ENCODE measurements around the gene LSM12. TPM values are rescaled to one million over a fixed set of nuclear protein-coding genes. Genes with fewer than 3 reads are reported as not detected.

The LSM12 gene
- total RNA-seq, 1 donor from 2014 or later, result 57.3 TPM

DNA sequence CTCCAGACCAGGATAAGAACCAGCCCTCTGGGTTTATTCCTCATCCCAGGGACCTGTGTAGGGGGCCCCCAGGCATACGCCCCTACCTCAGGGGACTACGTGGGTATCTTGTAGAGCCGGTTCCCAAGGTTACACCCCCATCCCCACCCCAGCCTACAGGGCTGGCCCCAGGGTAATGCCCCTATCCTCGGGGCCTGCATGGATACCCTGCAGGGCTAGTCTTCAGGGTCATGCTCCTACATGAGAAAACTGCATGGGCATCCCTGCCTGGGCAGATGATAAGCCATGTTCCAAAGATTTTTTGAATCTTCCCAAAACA lies 42.8 kb upstream of the LSM12 start:
- POLR2A ChIA-PET, result no interaction called here
- peaks cover 40% of the 10 kb centered on the region for H3K4me1 Mint-ChIP-seq
- peaks cover 18% of the 10 kb centered on the region for H3K36me3 Mint-ChIP-seq (ENCODE audit: low read depth)

DNA sequence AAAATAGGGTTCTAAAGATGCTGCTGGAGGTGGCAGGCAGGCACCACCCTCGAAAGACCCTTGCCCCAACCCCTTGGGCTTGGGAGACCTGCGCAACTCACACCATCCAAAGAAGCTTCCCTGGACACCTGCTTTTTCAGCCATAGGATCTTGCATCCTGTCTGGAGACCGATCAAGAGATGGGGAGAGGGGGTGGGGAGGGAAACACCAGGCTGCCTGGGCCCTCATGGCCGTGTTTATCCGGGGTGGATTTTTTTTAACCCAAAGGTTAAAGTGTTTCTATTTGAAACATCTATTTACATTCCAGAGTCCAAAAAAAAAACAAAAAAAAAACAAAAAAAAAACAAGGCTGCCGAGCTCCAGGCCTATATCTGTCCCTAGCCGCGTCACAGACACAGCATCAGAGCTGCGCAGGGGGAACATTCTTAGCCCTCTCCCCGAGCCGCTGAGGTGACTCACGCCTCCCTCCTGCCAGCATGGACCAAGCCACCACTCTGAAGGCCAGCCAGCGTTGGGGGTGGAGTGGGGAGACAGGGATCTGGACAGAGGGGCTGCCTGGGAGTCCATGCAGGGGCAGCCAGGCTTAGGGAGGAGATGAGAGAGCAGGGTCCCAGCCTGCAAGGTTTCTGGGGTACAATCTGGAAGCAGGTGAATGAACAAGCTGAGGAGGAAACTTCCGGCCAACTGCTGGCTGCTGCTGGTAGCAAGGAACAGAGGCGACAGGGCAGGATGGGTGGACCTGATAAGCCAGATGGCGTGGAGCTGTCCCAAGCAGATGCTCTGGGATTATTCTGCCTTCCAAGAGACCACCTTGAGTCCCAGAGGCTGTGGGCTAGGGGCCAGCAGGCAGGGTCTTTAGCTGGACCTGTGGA lies 42.2 kb upstream of the LSM12 start:
- Mint-ChIP-seq H3K4me1 (peaks cover 37% of the 10 kb centered on the region), H3K36me3 (ENCODE audit: low read depth) (peaks cover 15% of the 10 kb centered on the region), H3K27me3 (no peaks in the 10 kb centered on the region), H3K9me3 (no peaks in the 10 kb centered on the region), H3K4me3 (peak overlapping the region; percentile 6), H3K27ac (no peak overlapping the region)
- ChIA-PET CTCF (no interaction called here), POLR2A (interaction anchor here (0.6 kb wide), 1 partner anchor 39 kb away, joined by 4 read pairs; no protein-coding TSS in a partner anchor)
- TF ChIP-seq, protein P1, sequence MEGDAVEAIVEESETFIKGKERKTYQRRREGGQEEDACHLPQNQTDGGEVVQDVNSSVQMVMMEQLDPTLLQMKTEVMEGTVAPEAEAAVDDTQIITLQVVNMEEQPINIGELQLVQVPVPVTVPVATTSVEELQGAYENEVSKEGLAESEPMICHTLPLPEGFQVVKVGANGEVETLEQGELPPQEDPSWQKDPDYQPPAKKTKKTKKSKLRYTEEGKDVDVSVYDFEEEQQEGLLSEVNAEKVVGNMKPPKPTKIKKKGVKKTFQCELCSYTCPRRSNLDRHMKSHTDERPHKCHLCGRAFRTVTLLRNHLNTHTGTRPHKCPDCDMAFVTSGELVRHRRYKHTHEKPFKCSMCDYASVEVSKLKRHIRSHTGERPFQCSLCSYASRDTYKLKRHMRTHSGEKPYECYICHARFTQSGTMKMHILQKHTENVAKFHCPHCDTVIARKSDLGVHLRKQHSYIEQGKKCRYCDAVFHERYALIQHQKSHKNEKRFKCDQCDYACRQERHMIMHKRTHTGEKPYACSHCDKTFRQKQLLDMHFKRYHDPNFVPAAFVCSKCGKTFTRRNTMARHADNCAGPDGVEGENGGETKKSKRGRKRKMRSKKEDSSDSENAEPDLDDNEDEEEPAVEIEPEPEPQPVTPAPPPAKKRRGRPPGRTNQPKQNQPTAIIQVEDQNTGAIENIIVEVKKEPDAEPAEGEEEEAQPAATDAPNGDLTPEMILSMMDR (IDR thresholded peaks at IDR 0.05), result no peak
- no peak for ATAC-seq (ENCODE audit: low read depth)
- no peak for DNase-seq
- intact Hi-C loops (cut with micrococcal nuclease), result no loop called here

More for the DNA sequence above, 42.8 kb upstream of the LSM12 start:
- H3K27me3 Mint-ChIP-seq, result no peaks in the 10 kb centered on the region
- CTCF ChIA-PET, result no interaction called here
- DNase-seq, result no peak
- no peak overlapping the region for H3K4me3 Mint-ChIP-seq
- H3K9me3 Mint-ChIP-seq, result no peaks in the 10 kb centered on the region
- ATAC-seq (ENCODE audit: low read depth), result no peak
- H3K27ac Mint-ChIP-seq, result no peak overlapping the region
- intact Hi-C loops (cut with micrococcal nuclease), result no loop called here
- TF ChIP-seq, protein P1 (IDR thresholded peaks at IDR 0.05), result no peak

DNA sequence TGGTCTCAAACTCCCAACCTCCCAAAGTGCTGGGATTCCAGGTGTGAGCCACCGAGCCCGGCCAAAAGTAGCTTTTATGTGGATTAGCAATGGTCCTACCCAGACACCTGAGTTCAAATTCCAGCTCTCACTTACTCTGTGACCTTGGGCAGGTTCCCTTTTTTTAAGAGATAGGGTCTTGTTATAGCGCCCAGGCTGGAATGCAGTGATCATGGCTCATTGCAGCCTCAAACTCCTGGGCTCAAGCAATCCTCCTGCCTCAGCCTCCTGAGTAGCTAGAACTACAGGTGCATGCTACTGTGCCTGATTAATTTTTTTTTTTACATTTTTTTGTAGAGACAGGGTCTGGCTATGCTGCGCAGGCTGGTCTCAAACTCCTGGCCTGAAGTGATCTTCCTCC lies 40.3 kb upstream of the LSM12 start:
- Mint-ChIP-seq H3K27ac (no peak overlapping the region), H3K4me3 (no peak overlapping the region), H3K27me3 (no peaks in the 10 kb centered on the region), H3K4me1 (peaks cover 18% of the 10 kb centered on the region), H3K9me3 (no peaks in the 10 kb centered on the region), H3K36me3 (ENCODE audit: low read depth) (peaks cover 16% of the 10 kb centered on the region)
- ChIA-PET CTCF (no interaction called here), POLR2A (interaction anchor here (0.7 kb wide), 1 partner anchor 43 kb away, joined by 5 read pairs; no protein-coding TSS in a partner anchor)
- TF ChIP-seq, protein P1 (IDR thresholded peaks at IDR 0.05), result no peak
- DNase-seq, result no peak
- ATAC-seq (ENCODE audit: low read depth), result no peak
- intact Hi-C loops (cut with micrococcal nuclease), result no loop called here

DNA sequence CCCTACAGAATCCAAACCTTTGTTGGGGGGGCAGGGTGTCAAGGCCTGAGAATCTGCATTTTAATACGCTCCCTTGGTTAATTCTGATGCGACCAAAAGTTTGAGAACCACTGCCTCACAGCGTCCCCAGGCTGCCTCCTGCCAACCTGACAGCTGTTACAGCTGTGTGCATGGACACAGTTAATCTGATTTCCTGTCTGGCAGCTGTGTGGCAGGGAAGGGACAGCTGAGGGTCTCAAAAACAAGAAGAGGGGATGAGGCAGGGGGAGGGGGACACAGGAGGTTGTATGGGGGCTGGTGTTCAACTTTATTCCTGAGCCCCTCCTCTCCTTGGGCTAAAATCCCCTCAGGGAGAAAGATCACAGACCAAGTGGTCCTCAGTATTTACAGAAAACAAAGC lies 39.5 kb upstream of the LSM12 start:
- no peak for ATAC-seq (ENCODE audit: low read depth)
- TF ChIP-seq, protein P1 (IDR thresholded peaks at IDR 0.05), result no peak
- POLR2A ChIA-PET, result interaction anchor here (0.6 kb wide), 1 partner anchor 97 kb away, joined by 3 read pairs; no protein-coding TSS in a partner anchor
- H3K36me3 Mint-ChIP-seq (ENCODE audit: low read depth), result peaks cover 18% of the 10 kb centered on the region
- H3K27ac Mint-ChIP-seq, result no peak overlapping the region
- CTCF ChIA-PET, result no interaction called here
- no peak overlapping the region for H3K4me3 Mint-ChIP-seq
- H3K27me3 Mint-ChIP-seq, result no peaks in the 10 kb centered on the region
- peaks cover 9% of the 10 kb centered on the region for H3K4me1 Mint-ChIP-seq
- no peaks in the 10 kb centered on the region for H3K9me3 Mint-ChIP-seq
- intact Hi-C loops (cut with micrococcal nuclease), result no loop called here
- DNase-seq, result no peak

DNA sequence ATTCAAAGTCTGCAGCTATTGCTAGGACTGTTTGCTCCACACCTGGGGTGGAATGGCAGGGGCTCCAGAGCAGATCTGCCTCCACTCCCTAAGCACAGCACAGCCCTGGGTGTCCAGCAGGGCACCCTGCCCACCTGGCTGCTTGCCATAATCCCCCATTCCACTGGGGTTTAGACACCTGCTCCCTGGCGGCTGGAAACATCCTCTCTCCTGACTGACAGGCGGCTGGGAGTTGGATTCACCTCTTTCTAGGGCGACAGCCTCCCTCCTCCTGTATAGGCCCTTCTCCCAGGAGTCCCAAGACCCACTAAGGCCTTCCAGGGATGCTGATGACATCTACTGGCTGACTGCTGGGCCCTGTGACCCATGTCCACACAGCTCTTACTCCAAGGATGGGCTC lies 39.0 kb upstream of the LSM12 start:
- Mint-ChIP-seq H3K4me3 (no peak overlapping the region), H3K4me1 (peaks cover 5% of the 10 kb centered on the region), H3K9me3 (no peaks in the 10 kb centered on the region), H3K27me3 (no peaks in the 10 kb centered on the region), H3K36me3 (ENCODE audit: low read depth) (peaks cover 18% of the 10 kb centered on the region), H3K27ac (no peak overlapping the region)
- TF ChIP-seq, protein P1 (IDR thresholded peaks at IDR 0.05), result no peak
- ChIA-PET CTCF (no interaction called here), POLR2A (interaction anchor here (0.6 kb wide), 1 partner anchor 97 kb away, joined by 3 read pairs; no protein-coding TSS in a partner anchor)
- ATAC-seq (ENCODE audit: low read depth), result no peak
- no peak for DNase-seq
- intact Hi-C loops (cut with micrococcal nuclease), result no loop called here
